GM12864 (cell line): Measurements from ENCODE around the gene RASA2.

Source experiments
- DNase-seq: peaks from one replicate; pipeline ENCODE4 v3.0.0-alpha.2; 2011; ENCODE audit warnings: low read depth
- H3K4me3 ChIP-seq: 2 replicates; pipeline ENCODE4 v1.5.1; 2011; ENCODE audit warnings: mild to moderate bottlenecking, low read depth, low read length, control low read depth
- TF ChIP-seq, protein P1 (sequence below): IDR thresholded peaks from 2 replicates; pipeline ENCODE4 v1.5.1; 2011; ENCODE audit warnings: low read depth, mild to moderate bottlenecking, moderate library complexity, low read length, control low read depth, inconsistent platforms; ENCODE audit errors: missing control alignments

RASA2 gene

DNA sequence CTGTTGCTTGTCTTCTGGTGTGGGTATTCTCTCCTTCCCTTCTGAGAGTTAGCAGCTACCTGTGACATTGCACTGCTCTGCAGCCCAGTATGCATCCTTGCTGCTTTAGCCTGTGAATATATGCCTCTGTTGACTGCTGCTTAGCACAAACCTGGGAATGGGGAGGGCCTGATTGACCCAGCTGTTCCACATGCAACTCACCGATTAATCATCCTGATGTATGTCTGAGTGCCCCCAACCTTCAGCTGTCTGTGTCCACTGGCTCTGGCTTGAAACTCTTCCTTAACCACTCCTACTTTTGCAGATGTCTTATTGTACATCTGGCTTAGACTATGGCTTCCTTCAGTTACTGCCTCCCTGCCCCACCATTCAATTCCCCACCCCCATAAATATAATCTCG is 119.1 kb downstream of the RASA2 start:
- H3K4me3 ChIP-seq, result no peak overlapping the region

DNA sequence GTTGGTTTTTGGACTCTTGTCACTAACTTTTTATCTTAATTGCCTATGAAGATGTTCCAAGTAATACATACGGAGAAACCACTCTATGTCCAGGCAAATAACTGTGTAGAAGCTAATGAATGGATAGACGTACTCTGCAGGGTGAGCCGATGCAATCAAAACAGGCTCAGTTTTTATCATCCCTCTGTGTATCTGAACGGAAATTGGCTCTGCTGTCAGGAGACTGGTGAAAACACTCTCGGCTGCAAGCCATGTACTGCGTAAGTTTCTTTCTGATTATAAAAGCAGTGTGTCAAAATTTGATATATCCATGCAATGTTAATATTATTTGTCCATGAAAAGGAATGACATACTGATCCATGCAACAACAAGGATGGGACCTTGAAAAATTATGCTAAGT is 121.6 kb downstream of the RASA2 start:
- TF ChIP-seq, protein P1, sequence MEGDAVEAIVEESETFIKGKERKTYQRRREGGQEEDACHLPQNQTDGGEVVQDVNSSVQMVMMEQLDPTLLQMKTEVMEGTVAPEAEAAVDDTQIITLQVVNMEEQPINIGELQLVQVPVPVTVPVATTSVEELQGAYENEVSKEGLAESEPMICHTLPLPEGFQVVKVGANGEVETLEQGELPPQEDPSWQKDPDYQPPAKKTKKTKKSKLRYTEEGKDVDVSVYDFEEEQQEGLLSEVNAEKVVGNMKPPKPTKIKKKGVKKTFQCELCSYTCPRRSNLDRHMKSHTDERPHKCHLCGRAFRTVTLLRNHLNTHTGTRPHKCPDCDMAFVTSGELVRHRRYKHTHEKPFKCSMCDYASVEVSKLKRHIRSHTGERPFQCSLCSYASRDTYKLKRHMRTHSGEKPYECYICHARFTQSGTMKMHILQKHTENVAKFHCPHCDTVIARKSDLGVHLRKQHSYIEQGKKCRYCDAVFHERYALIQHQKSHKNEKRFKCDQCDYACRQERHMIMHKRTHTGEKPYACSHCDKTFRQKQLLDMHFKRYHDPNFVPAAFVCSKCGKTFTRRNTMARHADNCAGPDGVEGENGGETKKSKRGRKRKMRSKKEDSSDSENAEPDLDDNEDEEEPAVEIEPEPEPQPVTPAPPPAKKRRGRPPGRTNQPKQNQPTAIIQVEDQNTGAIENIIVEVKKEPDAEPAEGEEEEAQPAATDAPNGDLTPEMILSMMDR, result no peak
- DNase-seq, result no peak
- no peak overlapping the region for H3K4me3 ChIP-seq

More for the DNA sequence above, 119.1 kb downstream of the RASA2 start:
- TF ChIP-seq, protein P1, result no peak
- no peak for DNase-seq

DNA sequence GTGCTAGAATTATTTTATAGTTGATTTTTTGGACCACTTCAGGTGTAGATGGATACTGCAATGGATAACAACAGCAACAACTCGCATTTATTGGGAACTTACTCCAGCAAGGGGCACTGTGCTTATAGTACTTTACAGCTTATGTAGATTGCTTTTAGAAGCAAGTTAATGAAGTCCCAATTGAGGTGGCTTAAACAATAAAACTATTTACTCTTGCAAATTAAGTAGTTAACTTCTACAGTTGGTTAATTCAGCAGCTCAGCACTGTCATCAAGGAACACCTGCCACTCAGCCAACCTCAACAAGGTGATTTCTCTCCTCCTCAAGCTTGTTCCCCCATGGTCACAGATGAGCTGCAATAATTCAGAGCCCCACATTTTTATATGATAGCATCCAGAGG is 124.1 kb downstream of the RASA2 start:
- no peak overlapping the region for H3K4me3 ChIP-seq
- no peak for DNase-seq
- TF ChIP-seq, protein P1, result no peak

DNA sequence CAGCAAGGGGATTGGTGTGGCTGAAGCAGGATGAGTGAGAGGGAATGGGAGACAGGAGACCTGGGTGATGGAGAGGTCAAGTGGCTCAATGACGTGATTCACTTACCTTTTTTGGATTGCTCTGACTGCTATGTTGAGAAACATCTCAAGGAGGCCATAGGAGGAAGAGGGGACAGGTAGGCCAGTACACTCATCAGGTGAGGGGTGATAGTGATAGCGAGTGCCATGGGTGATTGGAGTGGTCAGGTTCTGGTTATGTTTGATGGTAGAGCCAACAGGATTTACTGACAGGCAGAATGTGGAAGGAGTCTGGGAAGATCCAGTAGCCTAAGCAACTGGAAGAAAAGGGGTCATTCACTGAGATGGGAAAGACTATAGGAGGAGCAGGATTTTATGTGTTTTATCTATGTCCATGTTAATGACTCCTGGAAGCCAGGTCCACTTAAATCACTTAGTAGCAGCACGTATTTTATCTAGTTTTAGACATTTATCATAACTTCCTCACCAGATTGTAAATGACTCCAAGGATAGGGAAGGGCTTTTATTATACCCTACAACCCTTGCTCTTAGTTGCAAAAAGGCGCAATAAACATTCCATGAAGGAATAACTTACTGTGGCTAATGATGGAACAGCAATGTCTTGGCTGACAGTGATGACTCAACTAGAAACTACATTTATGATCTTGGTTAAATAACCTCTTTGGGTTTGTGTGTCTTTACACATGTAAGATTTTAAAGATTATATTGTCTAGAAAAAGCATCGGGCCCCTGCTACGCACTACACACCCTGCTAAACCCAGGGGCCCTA is 131.5 kb downstream of the RASA2 start:
- DNase-seq, result no peak
- H3K4me3 ChIP-seq, result no peak overlapping the region
- TF ChIP-seq, protein P1, result no peak

DNA sequence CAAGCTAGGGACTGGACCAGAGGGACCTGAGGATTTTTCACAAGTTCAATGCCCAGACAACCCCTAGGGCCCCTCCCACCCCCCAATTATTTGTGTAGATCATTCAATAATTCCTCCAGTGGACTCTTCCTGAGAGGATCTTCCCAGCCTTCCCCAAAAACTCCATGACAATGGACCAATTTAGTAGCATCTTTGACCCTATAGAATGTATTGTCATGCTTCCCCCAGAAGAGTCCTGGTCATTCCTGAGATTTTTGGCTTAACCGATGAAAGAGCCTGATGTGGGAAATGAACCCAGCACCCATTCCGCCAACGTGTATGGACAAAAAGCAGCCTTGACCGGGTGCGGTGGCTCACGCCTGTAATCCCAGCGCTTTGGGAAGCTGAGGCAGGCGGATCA is 132.1 kb downstream of the RASA2 start:
- no peak for DNase-seq
- no peak overlapping the region for H3K4me3 ChIP-seq
- TF ChIP-seq, protein P1, result no peak

DNA sequence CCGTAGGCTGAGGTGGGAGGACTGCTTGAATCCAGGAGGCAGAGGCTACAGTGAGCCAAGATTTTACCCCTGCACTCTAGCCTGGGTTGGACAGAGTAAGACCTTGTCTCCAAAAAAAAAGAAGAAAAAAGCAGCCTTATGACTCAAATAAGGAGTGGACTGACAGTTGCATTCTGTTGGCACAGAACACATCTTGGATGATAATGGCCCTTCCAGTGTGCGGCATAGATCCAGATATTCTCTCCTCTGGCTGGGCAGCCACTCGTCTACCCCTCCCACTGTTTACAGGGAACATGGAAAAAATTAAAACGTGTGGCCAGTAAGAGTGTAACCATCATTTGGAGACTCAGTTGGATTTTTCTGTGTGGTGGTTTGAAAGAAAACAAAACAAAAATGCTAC is 132.6 kb downstream of the RASA2 start:
- H3K4me3 ChIP-seq, result no peak overlapping the region
- no peak for DNase-seq
- TF ChIP-seq, protein P1, result no peak

DNA sequence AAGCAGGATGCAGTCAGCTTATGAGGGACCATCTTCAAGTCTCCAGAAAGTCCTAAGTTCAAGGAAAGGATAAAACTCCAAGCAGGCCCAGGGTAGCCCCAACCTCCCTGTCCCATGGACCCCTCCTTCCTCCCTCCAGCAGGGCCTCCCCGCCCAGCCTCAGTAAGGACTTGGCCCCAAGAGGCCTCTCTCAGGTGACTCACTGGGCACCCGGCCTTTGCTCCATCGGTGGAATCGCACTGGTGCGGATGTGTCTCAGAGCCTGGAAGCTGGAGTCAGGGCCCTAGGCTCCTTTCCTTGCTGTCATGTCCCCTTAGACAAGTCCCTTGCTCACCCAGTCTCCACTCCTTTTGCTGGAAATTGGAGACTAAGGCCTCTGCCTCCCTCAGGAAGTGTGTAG is 136.9 kb downstream of the RASA2 start:
- DNase-seq, result no peak
- no peak overlapping the region for H3K4me3 ChIP-seq
- TF ChIP-seq, protein P1, result no peak
